Naive thymus-derived CD4-positive, alpha-beta T cell (primary cell): ENCODE measurements around the gene KIRREL2. TPM values are rescaled to one million over a fixed set of nuclear protein-coding genes. Genes with fewer than 3 reads are reported as not detected.

Source experiments
- ATAC-seq: fragments of 150-1000 bp; cut with Tn5 transposase; 2 replicates; pipeline ENCODE4 v1.10.0; 2021; ENCODE audit warnings: mild to moderate bottlenecking, moderate library complexity
- CTCF ChIA-PET: fragments of 350-600 bp; sonication (Branson Sonifier 250); formaldehyde crosslinking; loops from one replicate; lab custom pipeline; 2021; ENCODE audit warnings: antibody characterized with exemption; lab: Charles Lee
- POLR2A ChIA-PET: fragments of 350-600 bp; sonication (Branson Sonifier 250); formaldehyde crosslinking; loops from one replicate; lab custom pipeline; 2021; ENCODE audit warnings: antibody characterized with exemption, inconsistent platforms; lab: Charles Lee
- DNase-seq, 9 donors: peaks; one replicate each; pipeline versions ENCODE4 v3.0.0 to v3.0.0-alpha.2; 2020 to 2022; ENCODE audit warnings: mixed read lengths in 1 of 9
- H3K27ac ChIP-seq: one replicate; pipeline ENCODE4 v1.7.0; 2013; ENCODE audit warnings: mild to moderate bottlenecking, low read depth, low read length, moderate library complexity
- H3K27me3 ChIP-seq, 2 donors: one replicate each; pipeline ENCODE4 v1.7.0; 2013; ENCODE audit warnings: low read length in 2 of 2, mild to moderate bottlenecking in 2 of 2, moderate library complexity in 2 of 2; ENCODE audit not compliant: control insufficient read depth in 2 of 2, insufficient read depth in 2 of 2
- H3K36me3 ChIP-seq, 3 experiments: 1 replicate in 2 of 3; 2 replicates in 1 of 3; pipeline ENCODE4 v1.7.0; 2013; ENCODE audit warnings: low read length in 3 of 3, mild to moderate bottlenecking in 3 of 3, moderate library complexity in 1 of 3; ENCODE audit not compliant: insufficient read depth in 3 of 3, control insufficient read depth in 2 of 3
- H3K4me1 ChIP-seq, 2 donors: one replicate each; pipeline ENCODE4 v1.7.0; 2013; ENCODE audit warnings: low read length in 2 of 2, mild to moderate bottlenecking in 2 of 2, moderate library complexity in 1 of 2; ENCODE audit not compliant: control insufficient read depth in 2 of 2, insufficient read depth in 2 of 2
- H3K4me3 ChIP-seq: 2 replicates; pipeline ENCODE4 v1.7.0; 2013; ENCODE audit warnings: mild to moderate bottlenecking, low read length
- H3K9me3 ChIP-seq, 3 experiments: 1 replicate in 2 of 3; 2 replicates in 1 of 3; pipeline ENCODE4 v1.7.0; 2013; ENCODE audit warnings: low read length in 3 of 3; ENCODE audit not compliant: control insufficient read depth in 2 of 3
- H3K27ac Mint-ChIP-seq, 9 donors: one replicate each; pipeline ENCODE4 v1.8.0; 2020 to 2022; ENCODE audit warnings: mixed read lengths in 9 of 9, mild to moderate bottlenecking in 8 of 9, moderate library complexity in 5 of 9, inconsistent platforms in 2 of 9
- H3K27me3 Mint-ChIP-seq, 5 donors: one replicate each; pipeline ENCODE4 v1.8.0; 2021 to 2022; ENCODE audit warnings: mixed read lengths in 5 of 5, mild to moderate bottlenecking in 1 of 5
- H3K36me3 Mint-ChIP-seq, 5 donors: one replicate each; pipeline ENCODE4 v1.8.0; 2020 to 2022; ENCODE audit warnings: mixed read lengths in 5 of 5, mild to moderate bottlenecking in 3 of 5, inconsistent platforms in 1 of 5
- H3K4me1 Mint-ChIP-seq, 7 donors: one replicate each; pipeline ENCODE4 v1.8.0; 2020 to 2022; ENCODE audit warnings: mixed read lengths in 7 of 7, mild to moderate bottlenecking in 3 of 7, inconsistent platforms in 1 of 7
- H3K4me3 Mint-ChIP-seq, 10 donors: one replicate each; pipeline ENCODE4 v1.8.0; 2020 to 2022; ENCODE audit warnings: mild to moderate bottlenecking in 10 of 10, mixed read lengths in 10 of 10, moderate library complexity in 6 of 10, inconsistent platforms in 2 of 10
- H3K9me3 Mint-ChIP-seq, 11 donors: one replicate each; pipeline ENCODE4 v1.8.0; 2020 to 2022; ENCODE audit warnings: mixed read lengths in 11 of 11, mild to moderate bottlenecking in 4 of 11, inconsistent platforms in 1 of 11, moderate library complexity in 1 of 11
- intact Hi-C, 2 donors: fragments of 100-400 bp; cut with micrococcal nuclease; formaldehyde crosslinking; loops; one replicate each; pipeline ENCODE4 v1.15.1; 2023
- polyA plus RNA-seq, 2 donors: library from polyadenylated mRNA; unstranded; fragments of 300-500 nt; fragmentation: Illumina TruSeq; gene quantifications; one replicate each; pipeline ENCODE4 v1.2.3, GENCODE V29; 2021
- total RNA-seq, 6 experiments: library from RNA in 5 of 6; stranded (reverse) in 5 of 6; gene quantifications; 1 replicate in 5 of 6; 2 replicates in 1 of 6; pipeline ENCODE4 v1.2.3 and lab custom pipeline; 2021 to 2026

The KIRREL2 gene
- total and polyA plus RNA-seq, 7 experiments from 2014 or later: 0.16 to 1.3 (median 0.29) TPM; not detected in 4

GRCh38 chr19:35874392-35874930 lies 17.8 kb downstream of the KIRREL2 start:
- Mint-ChIP-seq H3K4me1 (peaks cover 8 to 18% (median 9%) of the 10 kb centered on the region in 7 donors), H3K27ac (no peak overlapping the region), H3K9me3 (peaks cover 0 to 4% (median 0%) of the 10 kb centered on the region in 11 donors), H3K4me3 (no peak overlapping the region), H3K36me3 (peaks cover 0 to 6% (median 0%) of the 10 kb centered on the region in 5 donors), H3K27me3 (peaks cover 6 to 55% (median 39%) of the 10 kb centered on the region in 5 donors)
- H3K36me3 ChIP-seq: no peaks in the 10 kb centered on the region
- peaks cover 9% of the 10 kb centered on the region in 2 donors for H3K4me1 ChIP-seq
- H3K27me3 ChIP-seq: peaks cover 4 to 8% of the 10 kb centered on the region in 2 donors
- POLR2A ChIA-PET: no interaction called here
- CTCF ChIA-PET: interaction anchor here (0.6 kb wide), 1 partner anchor 249 kb away, joined by 3 read pairs; no protein-coding TSS in a partner anchor
- H3K27ac ChIP-seq: no peak overlapping the region
- intact Hi-C loops: no loop called here
- H3K9me3 ChIP-seq: no peaks in the 10 kb centered on the region
- H3K4me3 ChIP-seq: no peak overlapping the region
- ATAC-seq (no peak), DNase-seq (no peak)

GRCh38 chr19:35879068-35879467 lies 22.4 kb downstream of the KIRREL2 start:
- intact Hi-C loops: loop anchor here in 1 of 2 donors (1.0 kb wide), 1 partner anchor 11 kb away; the partner anchor contains the start of gene APLP1
- DNase-seq (no peak), ATAC-seq (no peak)
- H3K4me3 ChIP-seq: no peak overlapping the region
- no peak overlapping the region for H3K27ac ChIP-seq
- H3K9me3 ChIP-seq: no peaks in the 10 kb centered on the region
- H3K36me3 Mint-ChIP-seq: peaks cover 0 to 6% (median 0%) of the 10 kb centered on the region in 5 donors
- H3K36me3 ChIP-seq: no peaks in the 10 kb centered on the region
- no peak overlapping the region for H3K27ac Mint-ChIP-seq
- H3K27me3 ChIP-seq: peaks cover 4 to 6% of the 10 kb centered on the region in 2 donors
- peaks cover 4 to 9% of the 10 kb centered on the region in 2 donors for H3K4me1 ChIP-seq
- no peak overlapping the region for H3K4me3 Mint-ChIP-seq
- H3K27me3 Mint-ChIP-seq: peaks cover 12 to 27% (median 26%) of the 10 kb centered on the region in 5 donors
- H3K4me1 Mint-ChIP-seq: peaks cover 8 to 19% (median 10%) of the 10 kb centered on the region in 7 donors
- ChIA-PET CTCF (no interaction called here), POLR2A (no interaction called here)
- H3K9me3 Mint-ChIP-seq: peaks cover 0 to 3% (median 0%) of the 10 kb centered on the region in 11 donors

- DNase-seq (peak; percentile 42 to 93 (median 62)), ATAC-seq (peak; percentile 87)
- Mint-ChIP-seq H3K27me3 (peaks cover 12 to 26% (median 23%) of the 10 kb centered on the region in 5 donors), H3K4me3 (peak overlapping the region in 1 of 10 donors; percentile 14), H3K27ac (peak overlapping the region in 2 of 9 donors; percentile 8 to 40), H3K4me1 (peaks cover 8 to 16% (median 11%) of the 10 kb centered on the region in 7 donors), H3K9me3 (peaks cover 0 to 2% (median 0%) of the 10 kb centered on the region in 11 donors), H3K36me3 (peaks cover 0 to 6% (median 0%) of the 10 kb centered on the region in 5 donors)
- CTCF ChIA-PET: interaction anchor here (0.7 to 4.7 kb wide), 3 partner anchors 26 to 85 kb away, joined by 3 to 52 read pairs (median 6); no protein-coding TSS in a partner anchor
- no peaks in the 10 kb centered on the region for H3K36me3 ChIP-seq
- H3K27ac ChIP-seq: no peak overlapping the region
- POLR2A ChIA-PET: interaction anchor here (5.6 kb wide), 1 partner anchor 53 kb away, joined by 49 read pairs; no protein-coding TSS in a partner anchor
- peaks cover 4 to 9% of the 10 kb centered on the region in 2 donors for H3K4me1 ChIP-seq
- no peak overlapping the region for H3K4me3 ChIP-seq
- H3K9me3 ChIP-seq: no peaks in the 10 kb centered on the region
- intact Hi-C loops: loop anchor here (1.0 to 5.0 kb wide), 3 partner anchors 12 to 188 kb away; partner anchors contain the start of genes APLP1 (in 1 of the 2), THAP8 (in 1 of the 2) and WDR62 (in 1 of the 2)
- peaks cover 4 to 6% of the 10 kb centered on the region in 2 donors for H3K27me3 ChIP-seq
These were observed 23.1 kb downstream of the KIRREL2 start for GRCh38 chr19:35879770-35880317.

- Mint-ChIP-seq H3K4me3 (no peak overlapping the region), H3K27me3 (peaks cover 12 to 20% (median 18%) of the 10 kb centered on the region in 5 donors), H3K4me1 (peaks cover 8 to 17% (median 11%) of the 10 kb centered on the region in 7 donors), H3K9me3 (no peaks in the 10 kb centered on the region), H3K36me3 (peaks cover 0 to 7% (median 4%) of the 10 kb centered on the region in 5 donors), H3K27ac (peak overlapping the region in 4 of 9 donors; percentile 42 to 55 (median 50))
- ATAC-seq (peak; percentile 66), DNase-seq (peak in 7 of 9 donors; percentile 53 to 75 (median 71))
- POLR2A ChIA-PET: interaction anchor here (1.0 to 5.6 kb wide), 8 partner anchors 14 to 50 kb away, joined by 3 to 49 read pairs (median 4); partner anchors contain the start of gene NFKBID
- Histone ChIP-seq H3K27ac (no peak overlapping the region), H3K4me3 (no peak overlapping the region), H3K4me1 (peaks cover 4 to 9% of the 10 kb centered on the region in 2 donors), H3K9me3 (no peaks in the 10 kb centered on the region), H3K27me3 (peaks cover 4 to 6% of the 10 kb centered on the region in 2 donors), H3K36me3 (peaks cover 0 to 4% (median 0%) of the 10 kb centered on the region in 3 experiments)
- intact Hi-C loops: loop anchor here (1.0 to 5.0 kb wide), 6 partner anchors 17 to 190 kb away; partner anchors contain the start of genes NFKBID (in 1 of the 2), THAP8 (in 1 of the 2) and WDR62 (in 1 of the 2)
- CTCF ChIA-PET: interaction anchor here (0.5 to 4.7 kb wide), 12 partner anchors 10 to 76 kb away, joined by 3 to 52 read pairs (median 6); no protein-coding TSS in a partner anchor
These were observed 25.6 kb downstream of the KIRREL2 start for GRCh38 chr19:35882114-35882832.

GRCh38 chr19:35883882-35884281 lies 27.2 kb downstream of the KIRREL2 start:
- Histone ChIP-seq H3K36me3 (peaks cover 4 to 20% (median 9%) of the 10 kb centered on the region in 3 experiments), H3K4me1 (peaks cover 4 to 9% of the 10 kb centered on the region in 2 donors), H3K27me3 (peaks cover 4 to 6% of the 10 kb centered on the region in 2 donors), H3K4me3 (no peak overlapping the region), H3K9me3 (no peaks in the 10 kb centered on the region), H3K27ac (peak overlapping the region; percentile 14)
- Mint-ChIP-seq H3K4me3 (no peak overlapping the region), H3K9me3 (no peaks in the 10 kb centered on the region), H3K27me3 (peaks cover 6 to 10% (median 9%) of the 10 kb centered on the region in 5 donors), H3K4me1 (peaks cover 11 to 20% (median 13%) of the 10 kb centered on the region in 7 donors), H3K27ac (peak overlapping the region in 4 of 9 donors; percentile 25 to 67 (median 49)), H3K36me3 (peaks cover 9 to 19% (median 13%) of the 10 kb centered on the region in 5 donors)
- intact Hi-C loops: loop anchor here (5.0 kb wide), 2 partner anchors 168 to 192 kb away; partner anchors contain the start of genes THAP8 (in 1 of the 2) and WDR62 (in 1 of the 2)
- no peak for ATAC-seq
- CTCF ChIA-PET: interaction anchor here (0.7 to 4.7 kb wide), 5 partner anchors 14 to 187 kb away, joined by 4 to 52 read pairs (median 6); no protein-coding TSS in a partner anchor
- POLR2A ChIA-PET: interaction anchor here (0.7 to 5.6 kb wide), 11 partner anchors 9 to 1713 kb away, joined by 3 to 49 read pairs (median 4); no protein-coding TSS in a partner anchor
- DNase-seq: no peak
